ENCODE results near the gene RARRES2.

Gene RARRES2

DNA sequence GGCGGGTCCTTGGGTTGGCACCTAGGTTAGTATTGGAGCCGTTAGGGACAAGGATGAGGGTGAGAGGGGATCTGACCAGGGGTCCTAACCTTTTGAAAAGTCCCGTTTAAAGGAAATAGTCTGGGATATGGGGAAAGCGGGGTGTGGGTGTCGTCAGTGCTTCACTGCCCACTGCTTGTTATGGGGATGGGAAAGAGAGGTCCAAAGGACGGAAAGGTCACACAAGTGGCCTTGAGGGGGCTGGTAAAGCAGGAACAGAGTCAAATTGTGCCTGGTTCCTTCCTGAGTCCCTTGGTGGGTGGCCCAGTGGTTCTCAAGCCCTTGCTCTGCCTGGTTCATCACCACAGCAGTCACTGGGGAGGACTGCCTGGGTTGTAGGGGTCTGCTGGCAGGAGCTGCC is 35.1 kb upstream of the RARRES2 start:
- DNase-seq (ENCODE audit: low spot score): no peak

DNA sequence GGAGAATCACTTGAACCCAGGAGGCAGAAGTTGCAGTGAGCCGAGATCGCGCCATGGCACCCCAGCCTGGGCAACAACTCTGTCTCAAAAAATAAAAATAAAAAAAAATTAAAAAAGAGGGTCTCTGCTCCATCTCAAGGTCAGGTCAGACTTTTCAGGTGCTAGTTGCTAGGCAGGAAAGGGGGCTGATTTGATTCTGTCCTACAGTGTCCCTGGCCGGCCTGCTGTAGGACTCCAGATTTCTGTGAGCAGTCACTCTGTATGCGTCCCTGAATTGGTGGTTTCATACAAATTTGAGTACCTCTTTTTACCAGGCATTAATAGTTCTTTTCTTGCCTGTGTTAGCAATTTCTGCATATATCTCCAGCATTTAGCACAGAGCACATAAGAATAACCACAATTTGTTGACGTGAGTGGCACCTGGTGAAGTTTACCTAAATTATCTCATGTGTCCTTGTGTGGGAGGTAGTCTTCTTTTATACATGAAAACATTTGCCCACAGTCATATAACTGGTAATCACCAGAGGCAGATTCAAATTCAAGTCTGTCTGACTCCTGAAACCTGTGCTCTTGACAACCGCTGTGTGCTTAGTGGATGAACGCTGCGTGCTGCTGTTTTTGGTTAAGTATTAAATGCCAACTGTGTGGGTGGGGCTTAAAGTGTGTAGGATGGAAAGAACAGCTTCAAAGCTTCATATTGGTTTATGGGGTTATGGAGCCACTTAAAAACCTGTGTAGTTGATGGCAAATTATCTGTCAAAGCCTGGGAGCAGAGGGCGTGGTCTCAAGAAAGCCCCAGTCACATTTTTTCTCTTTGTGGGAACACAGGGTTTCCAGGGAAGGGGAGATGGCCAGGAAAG is 34.5 kb upstream of the RARRES2 start:
- no peak for DNase-seq (ENCODE audit: low spot score)

DNA sequence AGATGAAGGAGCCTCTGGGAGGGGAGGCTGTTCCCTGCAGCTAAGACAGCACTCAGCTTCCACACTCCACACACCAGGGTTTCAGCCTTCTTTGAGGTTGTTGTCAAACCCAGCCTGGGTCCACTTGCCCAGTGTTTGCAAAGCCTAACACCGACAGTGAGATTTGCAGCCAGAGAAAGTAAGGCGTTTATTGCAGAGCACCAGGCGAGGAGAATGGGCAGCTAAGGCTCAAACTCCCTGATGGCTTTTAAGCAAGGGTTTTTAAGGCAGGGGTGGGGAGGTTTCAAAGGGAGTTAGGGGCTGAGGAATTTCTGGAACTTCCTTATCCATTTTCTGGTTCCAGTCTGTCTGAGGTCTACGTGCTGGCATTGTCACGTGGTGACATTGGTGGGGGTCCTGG is 33.0 kb upstream of the RARRES2 start:
- no peak for DNase-seq (ENCODE audit: low spot score)

DNA sequence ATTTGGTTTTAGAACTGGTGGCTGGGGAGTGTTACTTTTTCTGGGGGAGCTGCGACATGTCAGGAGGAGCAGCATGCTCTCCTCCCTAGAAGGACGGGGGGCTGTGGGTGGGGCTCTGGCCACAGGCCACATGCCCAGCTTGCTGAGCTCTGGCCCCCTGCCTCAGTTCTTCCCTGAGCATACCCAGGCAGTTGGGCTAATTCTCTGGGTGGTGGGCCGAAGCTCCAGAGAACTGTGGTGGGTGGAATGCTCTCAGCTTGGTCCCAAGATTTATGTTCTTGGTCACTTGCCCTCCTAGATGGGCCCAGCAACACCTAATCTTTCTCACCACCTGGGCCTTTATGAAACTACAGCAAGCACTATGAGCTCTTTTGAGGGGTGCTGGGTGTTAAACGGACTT is 32.6 kb upstream of the RARRES2 start:
- DNase-seq (ENCODE audit: low spot score): no peak

DNA sequence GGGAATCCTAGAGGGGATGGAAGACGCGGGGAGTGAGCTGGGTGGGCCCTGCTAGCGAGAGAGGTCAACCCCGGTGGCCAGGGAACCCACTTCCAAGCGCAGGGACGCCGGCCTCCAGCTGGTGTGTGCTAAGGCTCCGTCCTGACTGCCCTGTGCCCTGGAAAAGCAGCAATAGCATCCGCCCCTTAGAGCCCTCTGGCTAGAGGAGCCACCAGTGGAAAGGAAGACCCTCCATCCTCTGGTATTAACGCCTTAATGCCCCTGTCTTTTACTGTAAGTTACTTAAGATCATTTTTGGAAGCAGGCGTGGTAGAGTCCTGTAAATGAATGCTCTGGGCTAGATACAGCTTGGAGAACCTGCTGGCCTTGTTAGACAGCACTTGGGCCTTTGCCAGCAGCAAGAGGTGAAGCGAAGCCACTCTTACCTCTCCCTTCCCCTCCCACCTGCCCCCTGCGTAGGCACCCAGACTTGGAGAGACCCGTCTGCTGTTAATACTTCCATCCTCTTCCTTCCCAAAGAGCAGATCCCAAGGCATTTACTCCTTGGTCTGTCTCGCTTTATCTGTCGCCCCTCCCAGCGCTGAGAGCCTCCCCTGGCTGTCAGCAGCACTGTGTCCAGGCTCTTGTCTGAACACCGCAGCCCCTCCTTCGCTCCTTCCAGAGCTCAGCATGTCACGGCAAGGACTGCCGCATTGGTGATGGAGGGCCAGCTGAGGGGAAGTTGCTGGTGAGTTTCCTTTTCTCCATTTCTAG is 31.8 kb upstream of the RARRES2 start:
- DNase-seq (ENCODE audit: low spot score): no peak

DNA sequence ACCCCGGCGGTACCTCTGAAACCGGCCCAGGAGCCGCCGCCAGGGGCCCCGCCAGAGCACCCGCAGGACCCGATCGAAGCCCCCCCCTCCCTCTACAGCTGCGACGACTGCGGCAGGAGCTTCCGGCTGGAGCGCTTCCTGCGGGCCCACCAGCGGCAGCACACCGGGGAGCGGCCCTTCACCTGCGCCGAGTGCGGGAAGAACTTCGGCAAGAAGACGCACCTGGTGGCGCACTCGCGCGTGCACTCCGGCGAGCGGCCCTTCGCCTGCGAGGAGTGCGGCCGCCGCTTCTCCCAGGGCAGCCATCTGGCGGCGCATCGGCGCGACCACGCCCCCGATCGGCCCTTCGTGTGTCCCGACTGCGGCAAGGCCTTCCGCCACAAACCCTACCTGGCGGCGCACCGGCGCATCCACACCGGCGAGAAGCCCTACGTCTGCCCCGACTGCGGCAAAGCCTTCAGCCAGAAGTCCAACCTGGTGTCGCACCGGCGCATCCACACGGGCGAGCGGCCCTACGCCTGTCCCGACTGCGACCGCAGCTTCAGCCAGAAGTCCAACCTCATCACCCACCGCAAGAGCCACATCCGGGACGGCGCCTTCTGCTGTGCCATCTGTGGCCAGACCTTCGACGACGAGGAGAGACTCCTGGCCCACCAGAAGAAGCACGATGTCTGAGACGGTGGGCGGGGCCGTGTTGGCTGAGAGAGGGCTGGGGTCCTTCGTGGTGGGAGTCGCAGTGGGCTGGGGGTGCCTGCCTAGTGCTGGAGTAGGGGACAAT is 31.0 kb upstream of the RARRES2 start:
- DNase-seq (ENCODE audit: low spot score): no peak

DNA sequence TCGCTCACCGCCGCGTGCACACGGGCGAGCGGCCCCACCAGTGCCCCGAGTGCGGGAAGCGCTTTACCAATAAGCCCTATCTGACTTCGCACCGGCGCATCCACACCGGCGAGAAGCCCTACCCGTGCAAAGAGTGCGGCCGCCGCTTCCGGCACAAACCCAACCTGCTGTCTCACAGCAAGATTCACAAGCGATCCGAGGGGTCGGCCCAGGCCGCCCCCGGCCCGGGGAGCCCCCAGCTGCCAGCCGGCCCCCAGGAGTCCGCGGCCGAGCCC is 30.5 kb upstream of the RARRES2 start:
- no peak for DNase-seq (ENCODE audit: low spot score)

DNA sequence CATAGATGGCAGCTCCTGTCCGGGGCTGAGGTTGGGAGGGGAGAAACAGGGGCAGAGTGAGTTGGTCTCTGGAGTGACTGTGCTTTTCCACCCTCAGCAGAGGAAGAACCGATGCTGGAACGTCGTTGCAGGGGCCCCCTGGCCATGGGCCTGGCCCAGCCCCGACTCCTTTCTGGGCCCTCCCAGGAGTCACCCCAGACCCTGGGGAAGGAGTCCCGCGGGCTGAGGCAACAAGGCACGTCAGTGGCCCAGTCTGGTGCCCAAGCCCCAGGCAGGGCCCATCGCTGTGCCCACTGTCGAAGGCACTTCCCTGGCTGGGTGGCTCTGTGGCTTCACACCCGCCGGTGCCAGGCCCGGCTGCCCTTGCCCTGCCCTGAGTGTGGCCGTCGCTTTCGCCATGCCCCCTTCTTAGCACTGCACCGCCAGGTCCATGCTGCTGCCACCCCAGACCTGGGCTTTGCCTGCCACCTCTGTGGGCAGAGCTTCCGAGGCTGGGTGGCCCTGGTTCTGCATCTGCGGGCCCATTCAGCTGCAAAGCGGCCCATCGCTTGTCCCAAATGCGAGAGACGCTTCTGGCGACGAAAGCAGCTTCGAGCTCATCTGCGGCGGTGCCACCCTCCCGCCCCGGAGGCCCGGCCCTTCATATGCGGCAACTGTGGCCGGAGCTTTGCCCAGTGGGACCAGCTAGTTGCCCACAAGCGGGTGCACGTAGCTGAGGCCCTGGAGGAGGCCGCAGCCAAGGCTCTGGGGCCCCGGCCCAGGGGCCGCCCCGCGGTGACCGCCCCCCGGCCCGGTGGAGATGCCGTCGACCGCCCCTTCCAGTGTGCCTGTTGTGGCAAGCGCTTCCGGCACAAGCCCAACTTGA is 29.9 kb upstream of the RARRES2 start:
- DNase-seq (ENCODE audit: low spot score): no peak

DNA sequence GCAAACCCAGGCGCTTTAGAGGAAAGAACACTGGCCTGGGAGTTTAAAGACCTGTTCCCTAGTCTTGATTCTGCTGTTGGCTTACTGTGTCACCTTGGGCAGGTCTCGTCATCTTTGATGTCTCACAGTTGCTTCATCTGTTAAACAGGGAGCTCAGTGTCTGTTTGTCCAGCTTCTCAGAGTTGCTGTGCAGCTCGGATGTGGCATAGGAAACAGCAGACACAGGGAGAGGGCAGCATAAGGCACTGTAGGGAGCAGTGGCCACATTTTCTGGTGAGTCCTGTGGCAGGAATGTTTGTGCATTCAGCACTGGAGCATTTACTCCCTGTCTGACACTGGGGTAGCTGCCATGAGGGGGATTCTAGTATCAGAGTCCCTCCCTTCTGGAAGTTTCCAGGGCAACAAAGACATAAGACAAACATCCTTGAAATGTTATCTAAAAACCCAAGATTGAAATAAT is 29.2 kb upstream of the RARRES2 start:
- no peak for DNase-seq (ENCODE audit: low spot score)

DNA sequence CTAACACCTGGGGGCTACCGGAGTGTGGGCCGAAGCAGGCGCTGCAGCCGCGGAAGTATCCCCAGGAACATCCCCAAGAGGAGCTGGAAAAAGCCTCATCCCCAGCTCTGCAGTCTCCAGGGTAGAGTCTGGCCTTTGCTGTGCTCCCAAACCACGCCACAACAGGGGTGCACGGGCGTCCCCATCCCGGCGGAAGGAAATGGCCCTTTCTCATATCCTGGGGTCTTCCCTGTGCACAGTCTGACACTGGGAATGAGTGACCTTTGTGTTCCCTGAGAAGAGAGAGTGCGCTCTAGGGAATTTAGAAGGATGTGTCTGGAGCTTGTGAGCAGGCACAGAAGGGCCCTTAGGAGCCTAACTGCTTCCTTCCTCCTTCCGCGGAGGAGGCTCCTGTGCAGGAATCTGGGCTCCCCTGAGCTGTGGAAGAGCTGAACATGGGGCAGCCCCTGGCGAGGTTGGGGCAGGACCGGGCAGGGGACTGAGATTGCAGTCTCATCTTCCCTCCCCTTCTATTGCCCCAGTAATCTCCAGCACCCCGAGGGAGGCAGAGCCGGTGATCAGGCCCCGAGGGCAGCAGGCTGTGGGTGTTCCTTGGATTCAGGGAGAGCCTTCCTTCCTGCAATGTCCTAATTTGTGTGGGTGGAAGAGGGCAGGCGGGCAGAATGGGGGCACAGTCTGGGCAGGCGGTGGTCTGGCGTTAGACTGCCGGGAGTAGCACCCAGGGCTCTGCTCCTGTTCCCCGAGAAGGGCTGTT is 28.5 kb upstream of the RARRES2 start:
- DNase-seq (ENCODE audit: low spot score): no peak

DNA sequence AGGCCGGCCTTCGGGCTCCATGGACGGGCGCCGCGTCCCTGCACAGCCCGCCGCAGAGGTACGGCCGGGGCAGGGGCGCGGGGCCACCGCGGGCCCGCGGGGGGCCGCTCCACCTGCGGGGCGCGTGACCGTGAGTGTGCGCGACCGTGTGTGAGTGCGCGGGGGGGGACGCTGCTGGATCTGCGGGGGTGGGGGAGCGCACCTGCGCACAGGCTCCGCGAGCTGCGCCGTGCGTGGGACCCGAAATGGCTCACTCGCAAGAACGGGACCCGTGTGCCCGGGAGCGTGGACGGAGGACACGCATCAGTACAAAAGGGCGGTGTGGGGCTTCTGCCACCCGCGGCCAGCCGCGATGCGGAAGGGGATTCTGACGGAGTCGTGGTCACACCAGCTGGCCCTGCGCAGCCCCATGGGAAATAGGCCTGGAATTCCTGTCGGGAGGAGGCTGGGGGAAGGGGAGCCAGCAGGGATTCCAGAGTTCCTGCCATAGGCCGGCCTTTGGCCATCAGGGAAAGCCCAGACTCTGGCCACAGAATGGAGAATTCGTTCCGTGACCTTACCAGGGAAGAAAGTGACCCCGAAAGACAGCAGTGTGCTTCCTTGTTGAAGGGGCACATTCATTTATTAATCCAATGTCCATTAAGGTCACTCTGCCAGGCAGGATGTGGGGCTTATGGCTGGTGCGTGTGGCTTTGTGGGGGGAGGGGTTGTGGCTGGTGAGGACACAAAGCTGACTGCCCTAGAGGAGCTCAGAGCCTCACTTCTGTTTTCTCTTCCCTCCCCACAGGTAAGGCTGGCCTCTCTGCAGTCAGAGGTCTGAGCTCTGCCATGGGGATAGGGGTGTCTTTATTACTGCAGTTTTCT is 27.7 kb upstream of the RARRES2 start:
- peak; percentile 88 for DNase-seq (ENCODE audit: low spot score)

DNA sequence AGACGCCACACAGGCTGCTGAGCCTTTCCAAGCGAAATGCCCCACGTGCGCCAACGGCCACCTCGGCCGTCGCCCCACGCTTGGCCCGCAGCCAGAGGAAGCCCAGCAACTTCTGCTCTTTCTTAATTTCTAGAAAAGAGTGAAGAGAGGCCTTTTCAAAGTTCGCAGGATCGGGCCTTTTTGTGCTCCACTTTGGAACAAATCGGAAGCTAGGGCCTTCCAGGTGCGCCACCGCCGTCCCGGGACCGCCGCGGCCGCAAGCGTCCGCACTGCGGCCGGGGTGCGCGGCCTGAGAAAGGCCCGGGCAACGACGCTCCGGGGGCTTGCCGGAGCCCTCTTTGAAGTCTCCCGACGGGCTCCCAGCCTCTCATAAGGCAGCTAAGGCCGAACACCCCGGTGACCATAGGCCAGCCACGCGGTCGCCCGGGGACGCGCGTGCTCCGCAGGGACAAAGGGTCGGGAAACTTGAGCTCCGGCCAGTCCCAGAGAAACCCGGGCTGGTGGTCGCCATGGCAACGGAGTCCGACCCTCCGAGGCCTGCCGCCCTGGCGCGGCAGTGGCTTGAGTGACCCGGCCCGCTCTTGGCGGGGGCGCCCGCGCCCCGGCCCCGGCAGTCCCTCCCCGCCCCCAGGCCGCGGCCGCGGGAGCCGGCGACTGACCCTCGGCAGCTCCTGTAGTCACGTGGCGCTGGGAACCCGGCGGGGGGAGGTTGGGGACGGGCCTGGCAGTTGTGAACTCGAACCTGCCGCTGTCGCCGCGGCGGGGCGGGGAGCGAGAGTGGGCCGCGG is 26.9 kb upstream of the RARRES2 start, which contains the start of gene REPIN1:
Gene REPIN1, plus strand, starts transcription at position 727 of the 788 bp plus-strand sequence. CDS start 890 bp downstream, outside the sequence.
- DNase-seq (ENCODE audit: low spot score): peak; percentile 87

DNA sequence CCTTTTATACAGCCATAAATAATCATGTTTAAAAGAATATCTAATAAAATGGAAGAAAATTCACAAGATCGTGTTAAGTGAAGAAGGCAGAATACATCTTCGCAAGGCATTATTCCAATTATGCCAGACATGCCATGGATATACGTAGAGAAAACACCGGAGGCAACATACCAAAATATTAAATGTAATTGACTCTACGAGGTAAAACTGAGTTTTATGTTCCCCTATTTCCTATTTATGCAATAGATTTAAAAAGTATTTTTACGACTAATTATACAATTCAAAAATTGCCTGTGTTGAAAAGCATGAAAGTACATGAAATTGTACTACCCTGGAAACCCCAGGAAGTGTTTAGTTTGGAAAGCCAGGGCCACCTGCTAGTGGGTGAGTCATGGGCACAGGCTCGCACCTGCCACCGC is 26.3 kb upstream of the RARRES2 start:
- DNase-seq (ENCODE audit: low spot score): peak; percentile 75

DNA sequence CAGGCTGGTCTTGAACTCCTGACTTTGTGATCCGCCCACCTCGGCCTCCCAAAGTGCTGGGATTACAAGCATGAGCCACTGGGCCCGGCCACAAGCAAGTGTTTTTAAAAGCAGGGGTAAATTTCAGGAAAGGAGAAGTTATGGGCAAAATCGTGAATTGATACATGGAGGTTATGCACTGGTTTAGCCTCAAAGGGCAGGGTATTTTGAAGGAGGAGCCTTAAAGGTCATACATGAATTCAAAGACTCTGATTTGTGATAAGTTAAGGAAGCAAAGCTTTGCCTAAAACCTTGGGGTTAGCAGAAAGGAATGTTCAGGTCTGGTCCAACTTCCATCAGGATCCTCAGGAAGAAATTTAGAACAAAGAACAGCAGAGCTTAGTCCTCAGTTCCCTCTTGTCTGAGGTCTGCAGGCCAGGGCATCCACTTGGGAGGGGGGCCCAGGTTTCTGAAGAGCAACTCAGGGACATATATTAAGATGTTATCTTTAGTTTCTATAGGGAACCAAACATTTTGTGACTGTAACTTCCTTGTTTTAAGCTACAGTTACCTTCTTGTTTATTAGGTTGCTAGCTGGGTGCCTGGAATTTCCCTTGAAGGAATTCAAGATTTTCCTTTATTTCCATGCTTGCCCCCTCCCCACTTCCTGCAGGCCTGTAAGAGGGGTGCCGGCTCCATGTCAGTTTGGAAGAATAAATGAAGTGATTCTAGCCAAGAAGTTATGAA is 24.4 kb upstream of the RARRES2 start:
- DNase-seq (ENCODE audit: low spot score): no peak

DNA sequence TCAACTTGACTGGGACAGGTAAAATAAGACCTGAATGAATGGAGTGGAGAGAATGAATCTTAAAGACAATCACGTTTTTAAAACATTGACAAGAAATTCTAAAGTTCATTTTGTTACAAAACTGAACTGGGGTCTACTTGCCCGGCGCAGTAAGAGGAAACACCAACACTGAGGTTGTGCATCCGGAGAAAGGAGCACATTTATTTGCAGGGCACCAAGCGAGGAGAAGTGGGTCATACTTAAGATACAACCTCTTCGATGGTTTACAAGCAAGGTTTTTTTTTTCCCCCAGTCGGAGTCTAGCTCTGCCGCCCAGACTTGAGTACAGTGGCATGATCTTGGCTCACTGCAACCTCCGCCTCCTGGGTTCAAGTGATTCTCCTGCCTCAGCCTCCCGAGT is 23.8 kb upstream of the RARRES2 start:
- DNase-seq (ENCODE audit: low spot score): no peak

DNA sequence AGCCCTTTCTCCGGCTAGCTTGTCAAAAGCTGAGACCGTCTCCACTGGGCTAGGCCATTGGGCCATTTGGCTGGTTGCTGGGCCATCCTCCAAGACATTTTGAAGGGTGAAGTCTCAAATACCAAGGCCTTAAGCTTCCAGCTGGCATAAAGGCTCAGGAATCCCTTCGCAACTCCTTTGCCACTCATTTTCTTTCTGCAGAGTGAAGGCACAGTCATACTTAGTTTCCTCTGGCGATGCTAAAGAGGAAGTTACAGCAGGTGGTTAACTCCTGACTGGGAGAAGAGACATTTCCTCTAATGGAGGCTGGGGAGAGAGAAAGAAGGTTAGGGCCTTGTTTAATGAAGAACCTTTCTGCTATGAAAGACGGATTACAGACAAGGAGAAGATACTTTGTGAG is 22.4 kb upstream of the RARRES2 start:
- no peak for DNase-seq (ENCODE audit: low spot score)

DNA sequence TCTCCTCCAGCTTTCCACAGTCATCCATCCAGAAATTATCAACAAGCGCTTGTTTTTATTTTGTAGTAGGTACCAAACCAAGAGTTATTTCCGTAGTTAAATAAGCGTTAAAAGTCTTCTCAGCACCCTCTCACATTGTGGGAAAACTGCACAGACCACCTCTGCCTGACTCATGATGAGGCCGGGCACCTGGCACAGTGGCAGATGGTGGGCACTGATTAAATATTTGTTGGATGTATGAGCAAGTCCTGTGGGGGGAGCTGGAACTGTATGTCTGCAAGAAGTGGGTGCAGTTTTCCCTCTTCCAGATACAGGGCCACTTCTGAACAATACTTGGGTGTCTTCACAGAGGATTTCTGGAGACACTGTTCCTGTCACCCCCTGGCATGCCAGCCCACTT is 21.9 kb upstream of the RARRES2 start:
- no peak for DNase-seq (ENCODE audit: low spot score)

DNA sequence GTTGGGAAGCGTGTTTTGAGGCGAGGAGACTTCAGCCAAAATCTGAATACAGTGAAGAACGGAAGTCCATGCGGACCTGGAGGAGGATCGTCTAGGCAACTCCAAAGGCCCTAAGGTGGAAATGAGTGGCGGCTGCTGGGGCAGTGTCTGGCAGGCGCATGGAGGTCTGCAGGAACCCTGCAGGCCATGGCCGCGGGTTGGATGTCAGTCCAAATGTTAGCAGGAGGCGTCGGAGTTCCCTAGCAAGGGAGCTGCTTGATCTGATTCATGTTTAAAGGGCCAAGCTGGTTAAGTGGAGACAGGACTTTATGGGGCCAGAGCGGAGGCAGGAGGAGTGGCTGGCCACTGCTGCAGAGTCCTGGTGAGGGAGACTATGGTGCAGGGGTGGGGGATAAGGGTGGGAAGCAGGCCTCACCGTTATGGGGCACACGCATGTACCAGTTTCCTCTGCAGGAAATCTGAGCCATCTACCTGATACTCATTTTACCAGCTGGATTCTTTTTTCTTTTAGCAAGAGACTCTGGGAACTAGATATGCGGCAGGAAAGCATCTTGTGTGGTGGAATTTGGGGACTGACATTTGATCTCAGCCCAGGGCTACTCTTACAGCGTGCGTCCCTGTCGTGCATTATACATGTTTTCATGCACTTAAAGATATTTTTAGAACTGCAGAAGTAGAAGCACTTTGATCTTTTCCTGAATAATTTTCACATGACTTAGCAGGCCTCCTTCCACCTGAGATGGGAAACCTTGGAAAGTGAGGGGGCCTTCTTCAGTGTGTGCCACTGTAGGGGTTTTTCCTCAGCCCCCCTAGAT is 20.6 kb upstream of the RARRES2 start:
- no peak for DNase-seq (ENCODE audit: low spot score)

Measured in HuH-7 (cell line).